Testis (tissue), 2 donors: Measurements from ENCODE around the gene CDYL2.

Experiments used
- POLR2A ChIP-seq: fragments of 450-650 bp; IDR thresholded peaks from one replicate; pipeline ENCODE4 v1.6.1; 2017; ENCODE audit warnings: antibody characterized with exemption, mild to moderate bottlenecking, moderate library complexity
- TF ChIP-seq, protein P1 (sequence below), 3 experiments: fragments of 450-650 bp in 2 of 3; fragments of 200-600 bp in 1 of 3; sonication (generic) in 1 of 3; IDR thresholded peaks; one replicate each; pipeline ENCODE4 v1.5.1; 2016 to 2019; ENCODE audit warnings: antibody characterized with exemption in 3 of 3, mild to moderate bottlenecking in 2 of 3, moderate library complexity in 1 of 3

DNA sequence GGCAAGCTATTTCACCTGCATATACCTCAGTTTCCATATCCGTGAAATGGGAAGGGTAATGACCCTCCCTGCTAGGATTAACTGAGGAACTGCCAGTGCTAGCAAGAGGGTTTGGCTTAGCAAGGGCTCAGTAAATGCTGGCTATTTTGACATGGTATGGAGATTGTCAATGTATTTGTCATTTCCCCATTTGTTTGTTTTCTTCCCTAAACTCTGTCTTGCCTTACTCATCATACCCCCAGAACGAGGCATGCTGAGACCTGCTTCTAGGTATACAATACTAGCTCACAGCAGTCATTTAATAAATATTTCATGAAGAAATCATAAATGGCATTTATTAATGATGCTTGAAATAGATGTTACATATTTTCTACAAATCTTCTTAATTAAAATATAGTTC, 139.6 kb downstream of the CDYL2 start:
- TF ChIP-seq, protein P1, sequence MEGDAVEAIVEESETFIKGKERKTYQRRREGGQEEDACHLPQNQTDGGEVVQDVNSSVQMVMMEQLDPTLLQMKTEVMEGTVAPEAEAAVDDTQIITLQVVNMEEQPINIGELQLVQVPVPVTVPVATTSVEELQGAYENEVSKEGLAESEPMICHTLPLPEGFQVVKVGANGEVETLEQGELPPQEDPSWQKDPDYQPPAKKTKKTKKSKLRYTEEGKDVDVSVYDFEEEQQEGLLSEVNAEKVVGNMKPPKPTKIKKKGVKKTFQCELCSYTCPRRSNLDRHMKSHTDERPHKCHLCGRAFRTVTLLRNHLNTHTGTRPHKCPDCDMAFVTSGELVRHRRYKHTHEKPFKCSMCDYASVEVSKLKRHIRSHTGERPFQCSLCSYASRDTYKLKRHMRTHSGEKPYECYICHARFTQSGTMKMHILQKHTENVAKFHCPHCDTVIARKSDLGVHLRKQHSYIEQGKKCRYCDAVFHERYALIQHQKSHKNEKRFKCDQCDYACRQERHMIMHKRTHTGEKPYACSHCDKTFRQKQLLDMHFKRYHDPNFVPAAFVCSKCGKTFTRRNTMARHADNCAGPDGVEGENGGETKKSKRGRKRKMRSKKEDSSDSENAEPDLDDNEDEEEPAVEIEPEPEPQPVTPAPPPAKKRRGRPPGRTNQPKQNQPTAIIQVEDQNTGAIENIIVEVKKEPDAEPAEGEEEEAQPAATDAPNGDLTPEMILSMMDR (IDR thresholded peaks at IDR 0.05), result no peak
- TF ChIP-seq POLR2A, result no peak
